ENCODE measurements around the gene CFAP99. TPM values are rescaled to one million over a fixed set of nuclear protein-coding genes. Genes with fewer than 3 reads are reported as not detected.

Gene CFAP99
- not detected for polyA plus RNA-seq (2012; ENCODE audit: insufficient read length, low read depth)

DNA sequence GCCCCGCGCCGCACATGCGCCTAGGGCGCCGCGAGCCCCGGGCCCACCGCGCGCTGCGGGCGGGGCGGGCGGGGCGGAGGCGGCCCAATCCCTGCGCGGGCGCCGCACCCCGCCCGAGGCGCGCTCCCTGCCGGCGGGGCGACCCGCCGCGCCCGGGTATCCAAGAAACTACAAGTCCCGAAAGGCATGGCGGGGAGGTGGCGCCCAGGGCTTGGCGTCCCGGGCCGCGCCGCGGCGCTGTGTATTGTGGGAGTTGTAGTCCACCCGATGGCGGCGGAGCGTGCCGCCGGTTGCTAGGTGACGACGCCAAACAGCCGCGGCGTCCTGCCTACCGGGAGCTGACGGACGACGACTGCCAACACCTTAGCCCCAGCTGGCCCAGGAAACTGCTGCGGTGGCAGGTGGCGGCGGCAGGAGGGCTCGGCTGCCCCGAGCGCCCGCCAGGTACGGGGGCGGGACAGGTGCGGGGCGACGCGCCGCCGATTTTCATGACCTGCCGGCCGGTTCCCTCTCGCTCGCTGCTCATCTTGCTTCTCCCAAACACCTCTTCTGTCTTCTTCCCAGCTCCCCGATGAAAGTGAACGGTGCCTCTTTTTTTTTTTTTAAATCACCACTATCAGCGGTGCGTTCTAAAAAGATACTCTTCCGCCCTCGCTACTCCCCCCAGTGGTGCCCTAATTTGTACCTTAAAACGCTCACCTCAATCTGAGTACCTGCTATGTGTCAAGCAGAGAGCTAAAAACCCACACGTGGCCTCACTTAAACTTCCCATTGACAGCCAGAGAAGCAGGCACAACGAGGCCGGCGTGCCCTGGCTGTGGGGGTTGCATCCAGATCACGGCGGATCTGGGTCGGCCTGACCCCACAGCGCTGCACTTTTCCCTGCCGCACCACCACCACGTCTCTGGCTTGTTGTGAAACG lies at the start of gene CFAP99:
TSS of gene CFAP99 (plus strand) at position 306 of the 922 bp plus-strand sequence.
- TF ChIP-seq SIN3A (IDR thresholded peaks at IDR 0.05; ENCODE audit: borderline replicate concordance, insufficient read depth, low read length) (0 out of 2 replicates have a peak, but pooled peaks have one; percentile 37), TAF1 (IDR thresholded peaks at IDR 0.05; ENCODE audit: borderline replicate concordance, insufficient read depth, low read length) (no peak)

DNA sequence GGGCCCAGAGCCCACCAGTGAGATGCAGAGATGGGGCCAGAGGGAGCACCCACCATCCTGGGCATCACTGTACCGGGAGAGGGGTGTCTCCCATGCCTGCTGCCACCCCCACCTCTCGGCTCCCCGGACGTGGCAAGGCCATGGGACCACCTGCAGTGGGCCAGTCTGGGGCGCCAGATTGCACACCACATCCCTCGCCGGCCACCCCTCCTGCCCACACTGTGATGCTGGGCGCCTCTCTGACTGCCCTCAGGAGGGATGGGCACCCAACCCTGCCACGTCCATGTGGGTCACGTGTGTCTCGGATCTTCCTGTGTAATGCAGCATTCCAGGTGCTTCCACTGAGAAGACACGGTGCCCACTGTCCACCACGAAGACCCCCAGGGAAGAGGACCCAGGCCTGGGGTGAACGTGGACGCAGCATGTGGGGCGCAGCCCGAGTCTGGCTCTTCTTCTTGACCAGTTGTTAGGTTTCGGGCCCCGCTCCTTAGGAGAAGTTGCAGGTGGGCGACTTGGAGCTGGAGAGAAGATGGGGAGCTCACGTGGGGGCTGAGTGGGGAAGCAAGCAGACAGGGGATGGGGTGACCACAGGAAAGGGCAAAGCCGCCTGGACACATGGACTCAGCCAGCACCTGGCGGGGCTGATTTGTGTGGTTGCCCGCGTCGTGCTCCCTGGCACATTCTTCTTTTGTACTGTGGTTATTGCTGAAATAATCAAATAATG lies 48.0 kb upstream of the CFAP99 start:
- no peak for TF ChIP-seq SIN3A (IDR thresholded peaks at IDR 0.05; ENCODE audit: borderline replicate concordance, insufficient read depth, low read length)
- no peak for TF ChIP-seq FOXP2 (optimal IDR thresholded peaks at IDR 0.05; ENCODE audit: borderline replicate concordance, extremely low read depth, extremely low read length, insufficient read depth)
- TF ChIP-seq POLR2AphosphoS5 (IDR thresholded peaks at IDR 0.05; ENCODE audit: low read depth, low read length): no peak
- TF ChIP-seq, protein P1, sequence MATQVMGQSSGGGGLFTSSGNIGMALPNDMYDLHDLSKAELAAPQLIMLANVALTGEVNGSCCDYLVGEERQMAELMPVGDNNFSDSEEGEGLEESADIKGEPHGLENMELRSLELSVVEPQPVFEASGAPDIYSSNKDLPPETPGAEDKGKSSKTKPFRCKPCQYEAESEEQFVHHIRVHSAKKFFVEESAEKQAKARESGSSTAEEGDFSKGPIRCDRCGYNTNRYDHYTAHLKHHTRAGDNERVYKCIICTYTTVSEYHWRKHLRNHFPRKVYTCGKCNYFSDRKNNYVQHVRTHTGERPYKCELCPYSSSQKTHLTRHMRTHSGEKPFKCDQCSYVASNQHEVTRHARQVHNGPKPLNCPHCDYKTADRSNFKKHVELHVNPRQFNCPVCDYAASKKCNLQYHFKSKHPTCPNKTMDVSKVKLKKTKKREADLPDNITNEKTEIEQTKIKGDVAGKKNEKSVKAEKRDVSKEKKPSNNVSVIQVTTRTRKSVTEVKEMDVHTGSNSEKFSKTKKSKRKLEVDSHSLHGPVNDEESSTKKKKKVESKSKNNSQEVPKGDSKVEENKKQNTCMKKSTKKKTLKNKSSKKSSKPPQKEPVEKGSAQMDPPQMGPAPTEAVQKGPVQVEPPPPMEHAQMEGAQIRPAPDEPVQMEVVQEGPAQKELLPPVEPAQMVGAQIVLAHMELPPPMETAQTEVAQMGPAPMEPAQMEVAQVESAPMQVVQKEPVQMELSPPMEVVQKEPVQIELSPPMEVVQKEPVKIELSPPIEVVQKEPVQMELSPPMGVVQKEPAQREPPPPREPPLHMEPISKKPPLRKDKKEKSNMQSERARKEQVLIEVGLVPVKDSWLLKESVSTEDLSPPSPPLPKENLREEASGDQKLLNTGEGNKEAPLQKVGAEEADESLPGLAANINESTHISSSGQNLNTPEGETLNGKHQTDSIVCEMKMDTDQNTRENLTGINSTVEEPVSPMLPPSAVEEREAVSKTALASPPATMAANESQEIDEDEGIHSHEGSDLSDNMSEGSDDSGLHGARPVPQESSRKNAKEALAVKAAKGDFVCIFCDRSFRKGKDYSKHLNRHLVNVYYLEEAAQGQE (IDR thresholded peaks at IDR 0.05; ENCODE audit: insufficient read depth in 1 of 2, low read depth in 2 of 2, low read length in 2 of 2): no peak
- no peak for TF ChIP-seq TAF1 (IDR thresholded peaks at IDR 0.05; ENCODE audit: borderline replicate concordance, insufficient read depth, low read length)

DNA sequence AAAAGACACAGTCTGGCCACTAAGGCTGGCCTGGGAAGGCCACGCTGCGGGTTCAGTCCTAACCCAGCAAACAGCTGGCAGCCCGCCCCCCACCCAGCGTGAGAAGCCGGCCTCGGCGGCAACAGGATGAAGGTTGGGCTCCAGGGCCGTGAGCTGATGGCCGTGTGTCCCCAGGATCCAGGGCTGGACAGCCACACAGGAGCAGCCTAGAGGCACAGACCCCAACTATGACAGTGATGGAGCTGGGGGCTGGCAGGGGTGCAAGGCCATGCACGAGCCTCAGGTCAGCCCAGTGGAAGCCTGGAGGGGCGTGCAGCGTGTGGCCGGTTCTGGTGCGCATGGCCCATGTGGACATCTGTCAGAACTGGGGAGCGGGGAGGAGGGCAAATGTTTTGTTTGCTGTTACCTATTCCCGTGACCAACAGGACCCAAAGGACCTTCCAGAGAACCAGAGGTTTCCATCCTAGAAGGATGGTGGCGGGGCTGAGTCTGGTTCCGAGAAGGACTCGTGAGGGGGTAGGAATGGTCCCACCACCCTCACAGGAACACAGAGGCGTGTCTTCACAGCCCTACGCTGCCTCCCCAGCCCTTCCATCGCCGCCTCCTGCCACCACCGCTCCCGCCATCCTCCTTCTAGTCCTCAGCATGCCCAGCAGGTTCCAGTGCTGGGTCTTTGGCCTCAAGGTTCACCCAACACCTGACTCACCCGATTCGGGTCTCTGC lies 46.8 kb upstream of the CFAP99 start:
- TF ChIP-seq SIN3A (IDR thresholded peaks at IDR 0.05; ENCODE audit: borderline replicate concordance, insufficient read depth, low read length) (no peak), FOXP2 (optimal IDR thresholded peaks at IDR 0.05; ENCODE audit: borderline replicate concordance, extremely low read depth, extremely low read length, insufficient read depth) (no peak), TAF1 (IDR thresholded peaks at IDR 0.05; ENCODE audit: borderline replicate concordance, insufficient read depth, low read length) (no peak), POLR2AphosphoS5 (IDR thresholded peaks at IDR 0.05; ENCODE audit: low read depth, low read length) (no peak)
- TF ChIP-seq, protein P1 (IDR thresholded peaks at IDR 0.05; ENCODE audit: insufficient read depth in 1 of 2, low read depth in 2 of 2, low read length in 2 of 2): no peak

DNA sequence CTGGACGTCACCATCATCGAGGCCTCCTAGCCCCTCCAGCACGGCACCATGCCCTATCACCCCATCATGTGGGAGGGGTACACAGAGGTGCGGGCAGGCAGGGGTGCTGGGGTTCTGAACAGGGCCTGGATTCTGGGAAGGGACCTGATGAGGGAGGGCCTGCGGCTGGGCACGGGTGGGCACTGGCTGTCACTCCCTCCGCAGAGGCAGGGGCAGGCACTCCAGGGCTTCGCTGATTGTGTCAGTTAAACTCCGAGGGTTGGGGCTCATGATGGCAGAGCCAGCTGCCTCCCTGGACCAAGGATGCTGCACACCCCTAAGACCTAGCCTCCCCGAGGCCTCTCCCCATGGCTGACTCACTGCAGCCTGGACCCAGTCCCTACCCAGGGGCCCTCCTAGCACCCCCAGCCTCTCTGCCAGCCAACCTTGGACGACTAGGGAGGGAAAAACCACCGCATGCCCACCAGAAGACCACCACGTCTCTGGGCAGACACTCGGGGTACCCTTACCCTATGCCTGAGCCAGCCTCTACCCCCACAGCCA lies 46.2 kb upstream of the CFAP99 start:
- TF ChIP-seq TAF1 (IDR thresholded peaks at IDR 0.05; ENCODE audit: borderline replicate concordance, insufficient read depth, low read length): no peak
- TF ChIP-seq, protein P1 (IDR thresholded peaks at IDR 0.05; ENCODE audit: insufficient read depth in 1 of 2, low read depth in 2 of 2, low read length in 2 of 2): no peak
- no peak for TF ChIP-seq POLR2AphosphoS5 (IDR thresholded peaks at IDR 0.05; ENCODE audit: low read depth, low read length)

DNA sequence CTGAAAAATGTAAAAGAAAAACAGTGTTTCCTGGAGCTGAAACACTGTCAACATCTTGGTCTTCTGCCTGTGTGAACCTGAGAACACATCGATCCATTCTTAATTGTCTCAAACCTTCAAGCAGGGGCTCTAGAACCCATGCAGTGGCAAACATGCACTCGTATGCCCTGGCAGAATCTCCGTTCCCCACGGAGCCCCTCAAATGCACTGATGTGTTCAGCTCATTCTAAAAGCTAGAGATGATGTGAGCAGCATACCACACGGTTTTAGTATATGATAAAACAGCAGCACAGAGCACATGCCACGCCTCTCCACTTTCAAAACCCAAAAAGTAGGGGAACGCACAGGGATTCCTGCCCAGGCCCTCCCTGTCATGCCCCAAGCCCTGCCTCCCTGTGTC lies 45.2 kb upstream of the CFAP99 start:
- TF ChIP-seq POLR2AphosphoS5 (IDR thresholded peaks at IDR 0.05; ENCODE audit: low read depth, low read length): no peak
- TF ChIP-seq SIN3A (IDR thresholded peaks at IDR 0.05; ENCODE audit: borderline replicate concordance, insufficient read depth, low read length): no peak
- TF ChIP-seq FOXP2 (optimal IDR thresholded peaks at IDR 0.05; ENCODE audit: borderline replicate concordance, extremely low read depth, extremely low read length, insufficient read depth): no peak
- TF ChIP-seq, protein P1 (IDR thresholded peaks at IDR 0.05; ENCODE audit: insufficient read depth in 1 of 2, low read depth in 2 of 2, low read length in 2 of 2): no peak
- TF ChIP-seq TAF1 (IDR thresholded peaks at IDR 0.05; ENCODE audit: borderline replicate concordance, insufficient read depth, low read length): no peak
